NCI-H2227 (cell line): ENCODE data around the gene LUM.
"Not testable (repeated sequence)": the region's sequence is repeated elsewhere in the genome, so short reads cannot be mapped to it uniquely, and the experiment has no call there.

Experiments used
- DNase-seq: peaks from one replicate; lab custom pipeline; 2025; ENCODE audit not compliant: unreplicated experiment; lab: John Stamatoyannopoulos, UW

LUM gene

GRCh38 chr12:91110311-91110924 lies 876 bp downstream of the LUM start:
- DNase-seq = no peak

GRCh38 chr12:91109581-91110310 lies 1.5 kb downstream of the LUM start:
- DNase-seq = no peak

GRCh38 chr12:91109148-91109564 lies 2.1 kb downstream of the LUM start:
- DNase-seq = peak; percentile 62

- no peak for DNase-seq
These were observed 3.0 kb downstream of the LUM start for GRCh38 chr12:91108196-91108755.

GRCh38 chr12:91106283-91106682 lies 5.0 kb downstream of the LUM start:
- no peak for DNase-seq

- no peak for DNase-seq
These were observed 5.5 kb downstream of the LUM start for GRCh38 chr12:91105807-91106206.

GRCh38 chr12:91104812-91105466 lies 6.4 kb downstream of the LUM start:
- DNase-seq = no peak

GRCh38 chr12:91103624-91104023 lies 7.7 kb downstream of the LUM start:
- no peak for DNase-seq

GRCh38 chr12:91103101-91103500 lies 8.2 kb downstream of the LUM start:
- no peak for DNase-seq

GRCh38 chr12:91100906-91101305 lies 10.4 kb downstream of the LUM start:
- DNase-seq = no peak

- no peak for DNase-seq
These were observed 11.5 kb downstream of the LUM start for GRCh38 chr12:91099836-91100235.

- no peak for DNase-seq
These were observed 12.0 kb downstream of the LUM start for GRCh38 chr12:91099341-91099740.

- no peak for DNase-seq
These were observed 12.4 kb downstream of the LUM start for GRCh38 chr12:91098941-91099340.

- no peak for DNase-seq
These were observed 12.8 kb downstream of the LUM start for GRCh38 chr12:91098461-91098860.

- DNase-seq = no peak
These were observed 16.3 kb downstream of the LUM start for GRCh38 chr12:91094957-91095356.

- no peak for DNase-seq
These were observed 17.1 kb downstream of the LUM start for GRCh38 chr12:91094032-91094662.

- DNase-seq = no peak
These were observed 18.0 kb downstream of the LUM start for GRCh38 chr12:91093341-91093740.

GRCh38 chr12:91091916-91092715 lies 19.2 kb downstream of the LUM start:
- DNase-seq = no peak

- DNase-seq = not testable (repeated sequence)
These were observed 21.3 kb downstream of the LUM start for GRCh38 chr12:91089953-91090352.

- DNase-seq = no peak
These were observed 31.3 kb downstream of the LUM start for GRCh38 chr12:91080041-91080440.

- no peak for DNase-seq
These were observed 32.8 kb downstream of the LUM start for GRCh38 chr12:91078501-91078900.
